MM.1S (cell line): ENCODE data around the gene CREB5.

Source experiments
- CTCF ChIP-seq: fragments of 300-600 bp; sonication (generic); IDR thresholded peaks from 2 replicates; pipeline ENCODE4 v1.5.1; 2016; ENCODE audit warnings: antibody characterized with exemption, low read length, mixed read lengths
- EZH2 ChIP-seq: fragments of 300-600 bp; sonication (generic); optimal IDR thresholded peaks from 2 replicates; pipeline ENCODE3; 2017; ENCODE audit warnings: low read depth, mild to moderate bottlenecking, antibody characterized with exemption, low read length, mixed read lengths

GRCh38 chr7:28643188-28643569 is 230.9 kb downstream of the CREB5 start:
- TF ChIP-seq CTCF (no peak), EZH2 (no peak)
